Measurements from ENCODE around the gene KAT2B. TPM values are rescaled to one million over a fixed set of nuclear protein-coding genes. Genes with fewer than 3 reads are reported as not detected.

The KAT2B gene
- total and polyA plus RNA-seq, 2 of the 13 experiments (the other 11 are each of a cell fraction or from before 2014, with no cell fraction given), result 0.97 to 1.7 TPM

DNA sequence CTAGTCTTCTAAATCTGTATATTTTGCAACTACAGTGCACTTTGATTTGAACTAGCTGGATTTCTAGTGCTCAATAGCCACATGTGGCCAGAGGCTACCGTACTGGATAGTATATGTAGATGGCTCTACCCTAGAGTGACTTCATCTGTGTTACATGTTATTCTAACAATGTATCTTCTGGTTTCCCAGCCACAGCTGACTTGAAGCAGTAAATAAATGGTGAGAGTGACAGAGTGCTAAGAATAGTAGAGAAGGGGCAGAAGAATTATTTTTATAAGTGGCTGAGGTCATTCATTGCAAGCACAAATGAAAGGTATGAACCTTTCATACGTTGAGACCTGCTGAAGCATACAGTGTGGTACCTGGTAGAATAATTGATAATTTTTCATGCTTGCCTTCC, 30.9 kb downstream of the KAT2B start:
- POLR2A ChIA-PET, result no interaction called here
- ATAC-seq (no peak), FAIRE-seq (no peak), DNase-seq (ENCODE audit: low spot score) (no peak)
- no peaks in the 10 kb centered on the region; a peak in 1 of 5 replicates for H3K27me3 ChIP-seq (ENCODE audit: control insufficient read depth in 1 of 2, insufficient read depth in 2 of 2, low read length in 2 of 2)
- in situ Hi-C loops (cut with HindIII; ENCODE audit: extremely low pct_ligation_motif_present, low pct_unique_long_range_greater_than_20kb), result no loop called here
- H3K9ac ChIP-seq (ENCODE audit: insufficient read depth, low read depth, low read length), result no peak overlapping the region
- H2AFZ ChIP-seq (ENCODE audit: low read length), result no peak overlapping the region
- no peaks in the 10 kb centered on the region for H4K20me1 ChIP-seq (ENCODE audit: insufficient read depth, low read length)
- CTCF ChIA-PET (ENCODE audit: low intra/inter-chr PET ratio, low total read pairs), result no interaction called here
- intact Hi-C loops (cut with micrococcal nuclease; ENCODE audit: unreplicated experiment), result no loop called here
- H3K4me3 ChIP-seq (replicated peaks in 1 of 3; ENCODE audit: insufficient read depth in 1 of 3, low read depth in 2 of 3, low read length in 3 of 3), result no peak overlapping the region
- peaks cover 14% of the 10 kb centered on the region for H3K4me1 ChIP-seq (ENCODE audit: insufficient read depth, low read length)
- H3K9me3 ChIP-seq (ENCODE audit: low read length), result no peaks in the 10 kb centered on the region
- no peak overlapping the region for H3K4me2 ChIP-seq (ENCODE audit: low read depth, low read length)
- no peaks in the 10 kb centered on the region for H3K36me3 ChIP-seq (replicated peaks in 1 of 2; ENCODE audit: control insufficient read depth in 1 of 2, insufficient read depth in 2 of 2, low read length in 2 of 2)
- H3K79me2 ChIP-seq (ENCODE audit: insufficient read depth, low read length), result no peaks in the 10 kb centered on the region
- no TSS peak for BruUV-seq (replicated peaks)
- WGBS (ENCODE audit: low lambda C conversion rate), result 89% methylated on average over 2 of the region's 2 CpGs
- TF ChIP-seq, protein P1, sequence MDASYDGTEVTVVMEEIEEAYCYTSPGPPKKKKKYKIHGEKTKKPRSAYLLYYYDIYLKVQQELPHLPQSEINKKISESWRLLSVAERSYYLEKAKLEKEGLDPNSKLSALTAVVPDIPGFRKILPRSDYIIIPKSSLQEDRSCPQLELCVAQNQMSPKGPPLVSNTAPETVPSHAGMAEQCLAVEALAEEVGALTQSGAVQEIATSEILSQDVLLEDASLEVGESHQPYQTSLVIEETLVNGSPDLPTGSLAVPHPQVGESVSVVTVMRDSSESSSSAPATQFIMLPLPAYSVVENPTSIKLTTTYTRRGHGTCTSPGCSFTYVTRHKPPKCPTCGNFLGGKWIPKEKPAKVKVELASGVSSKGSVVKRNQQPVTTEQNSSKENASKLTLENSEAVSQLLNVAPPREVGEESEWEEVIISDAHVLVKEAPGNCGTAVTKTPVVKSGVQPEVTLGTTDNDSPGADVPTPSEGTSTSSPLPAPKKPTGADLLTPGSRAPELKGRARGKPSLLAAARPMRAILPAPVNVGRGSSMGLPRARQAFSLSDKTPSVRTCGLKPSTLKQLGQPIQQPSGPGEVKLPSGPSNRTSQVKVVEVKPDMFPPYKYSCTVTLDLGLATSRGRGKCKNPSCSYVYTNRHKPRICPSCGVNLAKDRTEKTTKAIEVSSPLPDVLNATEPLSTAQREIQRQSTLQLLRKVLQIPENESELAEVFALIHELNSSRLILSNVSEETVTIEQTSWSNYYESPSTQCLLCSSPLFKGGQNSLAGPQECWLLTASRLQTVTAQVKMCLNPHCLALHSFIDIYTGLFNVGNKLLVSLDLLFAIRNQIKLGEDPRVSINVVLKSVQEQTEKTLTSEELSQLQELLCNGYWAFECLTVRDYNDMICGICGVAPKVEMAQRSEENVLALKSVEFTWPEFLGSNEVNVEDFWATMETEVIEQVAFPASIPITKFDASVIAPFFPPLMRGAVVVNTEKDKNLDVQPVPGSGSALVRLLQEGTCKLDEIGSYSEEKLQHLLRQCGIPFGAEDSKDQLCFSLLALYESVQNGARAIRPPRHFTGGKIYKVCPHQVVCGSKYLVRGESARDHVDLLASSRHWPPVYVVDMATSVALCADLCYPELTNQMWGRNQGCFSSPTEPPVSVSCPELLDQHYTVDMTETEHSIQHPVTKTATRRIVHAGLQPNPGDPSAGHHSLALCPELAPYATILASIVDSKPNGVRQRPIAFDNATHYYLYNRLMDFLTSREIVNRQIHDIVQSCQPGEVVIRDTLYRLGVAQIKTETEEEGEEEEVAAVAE (CRISPR knock-in tag; IDR thresholded peaks at IDR 0.05; ENCODE audit: borderline replicate concordance), result no peak
- TF ChIP-seq RBFOX2 (IDR thresholded peaks at IDR 0.05; ENCODE audit: low read depth, low read length), result no peak
- TF ChIP-seq, protein P2, sequence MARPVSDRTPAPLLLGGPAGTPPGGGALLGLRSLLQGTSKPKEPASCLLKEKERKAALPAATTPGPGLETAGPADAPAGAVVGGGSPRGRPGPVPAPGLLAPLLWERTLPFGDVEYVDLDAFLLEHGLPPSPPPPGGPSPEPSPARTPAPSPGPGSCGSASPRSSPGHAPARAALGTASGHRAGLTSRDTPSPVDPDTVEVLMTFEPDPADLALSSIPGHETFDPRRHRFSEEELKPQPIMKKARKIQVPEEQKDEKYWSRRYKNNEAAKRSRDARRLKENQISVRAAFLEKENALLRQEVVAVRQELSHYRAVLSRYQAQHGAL (CRISPR knock-in tag; IDR thresholded peaks at IDR 0.05; ENCODE audit: not compliant biosample characterization), result no peak
- TF ChIP-seq SP4 (CRISPR knock-in tag; IDR thresholded peaks at IDR 0.05), result no peak
- TF ChIP-seq HNF4A (CRISPR knock-in tag; IDR thresholded peaks at IDR 0.05), result no peak
- no peak overlapping the region for H3K27ac ChIP-seq (ENCODE audit: extremely low read length, insufficient read depth, low read length)
